HepG2 (cell line): ENCODE measurements around the gene ZFP69. TPM values are rescaled to one million over a fixed set of nuclear protein-coding genes. Genes with fewer than 3 reads are reported as not detected.

Experiments
- ATF7-NPFF ChIP-seq: sonication (generic); formaldehyde crosslinking; IDR thresholded peaks from 2 replicates; pipeline ENCODE4 v1.8.1; 2023; ENCODE audit warnings: mild to moderate bottlenecking, low read depth, missing genetic modification reagents, moderate library complexity
- BHLHE40 ChIP-seq: IDR thresholded peaks from 2 replicates; pipeline ENCODE4 v1.6.1; 2011; ENCODE audit warnings: low read length, improper control_type of control experiment
- CREB1 ChIP-seq, 2 experiments: fragments of 450-650 bp in 1 of 2; IDR thresholded peaks; 2 replicates each; pipeline ENCODE4 v1.6.1; 2016 to 2017; ENCODE audit warnings: control low read depth in 1 of 2, mild to moderate bottlenecking in 1 of 2, missing compliant biosample characterization in 1 of 2, missing genetic modification characterization in 1 of 2
- CREM ChIP-seq, 2 experiments: sonication (generic) in 1 of 2; formaldehyde crosslinking in 1 of 2; IDR thresholded peaks; 2 replicates each; pipeline versions ENCODE4 v1.4.0 to v1.6.1; 2016 to 2020; ENCODE audit warnings: antibody characterized with exemption in 1 of 2, mild to moderate bottlenecking in 1 of 2, missing genetic modification reagents in 1 of 2
- E2F1 ChIP-seq: sonication (generic); formaldehyde crosslinking; IDR thresholded peaks from 2 replicates; pipeline ENCODE4 v1.5.0; 2020; ENCODE audit warnings: missing genetic modification reagents
- GPBP1L1 ChIP-seq: sonication (generic); formaldehyde crosslinking; IDR thresholded peaks from 2 replicates; pipeline ENCODE4 v1.5.0; 2020; ENCODE audit warnings: mild to moderate bottlenecking, missing genetic modification reagents
- GTF2F1 ChIP-seq: fragments of 150-350 bp; IDR thresholded peaks from 2 replicates; pipeline ENCODE4 v1.6.1; 2014; ENCODE audit warnings: low read length
- HMGA1 ChIP-seq: sonication (generic); formaldehyde crosslinking; conservative IDR thresholded peaks from 2 replicates; pipeline ENCODE4 v1.4.0; 2020; ENCODE audit warnings: missing genetic modification reagents
- KLF9 ChIP-seq: IDR thresholded peaks from 2 replicates; pipeline ENCODE4 v1.6.1; 2016; ENCODE audit warnings: low read depth
- MTERF4 ChIP-seq: sonication (generic); formaldehyde crosslinking; IDR thresholded peaks from 2 replicates; pipeline ENCODE4 v1.8.0; 2023; ENCODE audit warnings: mild to moderate bottlenecking, missing genetic modification reagents
- NFAT5 ChIP-seq: sonication (generic); formaldehyde crosslinking; IDR thresholded peaks from 2 replicates; pipeline ENCODE4 v1.4.0; 2020; ENCODE audit warnings: missing genetic modification reagents
- PCBP2 ChIP-seq: fragments of 200-400 bp; formaldehyde crosslinking; optimal IDR thresholded peaks from 2 replicates; pipeline ENCODE3; 2018; ENCODE audit warnings: low read length, low read depth; ENCODE audit not compliant: poor library complexity, severe bottlenecking
- PRPF4 ChIP-seq: fragments of 200-400 bp; formaldehyde crosslinking; IDR thresholded peaks from 2 replicates; pipeline ENCODE4 v1.6.1; 2016; ENCODE audit warnings: low read length, low read depth; ENCODE audit not compliant: poor library complexity, severe bottlenecking
- STAG1 ChIP-seq: sonication (generic); formaldehyde crosslinking; IDR thresholded peaks from 2 replicates; pipeline ENCODE4 v1.4.0; 2020; ENCODE audit warnings: missing genetic modification reagents
- SUZ12 ChIP-seq: fragments of 150-350 bp; IDR thresholded peaks from 2 replicates; pipeline ENCODE4 v1.6.1; 2014; ENCODE audit warnings: low read depth, low read length
- ZBTB21 ChIP-seq: sonication (generic); formaldehyde crosslinking; IDR thresholded peaks from 2 replicates; pipeline ENCODE4 v1.4.0; 2020; ENCODE audit warnings: missing genetic modification reagents
- ZNF24 ChIP-seq: fragments of 450-650 bp; IDR thresholded peaks from 2 replicates; pipeline ENCODE4 v1.6.1; 2017; ENCODE audit warnings: antibody characterized with exemption, mild to moderate bottlenecking
- ZNF260 ChIP-seq: sonication (generic); formaldehyde crosslinking; IDR thresholded peaks from 2 replicates; pipeline ENCODE4 v1.4.0; 2020; ENCODE audit warnings: missing genetic modification reagents, low read depth, mild to moderate bottlenecking, borderline replicate concordance
- ZNF33A ChIP-seq: sonication (generic); formaldehyde crosslinking; IDR thresholded peaks from 2 replicates; pipeline ENCODE4 v1.5.1; 2020; ENCODE audit warnings: missing genetic modification reagents, mild to moderate bottlenecking, moderate library complexity, borderline replicate concordance
- ZNF530 ChIP-seq: sonication (generic); formaldehyde crosslinking; IDR thresholded peaks from 2 replicates; pipeline ENCODE4 v1.5.0; 2020; ENCODE audit warnings: low read depth, mild to moderate bottlenecking, missing genetic modification reagents
- ZNF556 ChIP-seq: sonication (generic); formaldehyde crosslinking; IDR thresholded peaks from 2 replicates; pipeline ENCODE4 v1.4.0; 2020; ENCODE audit warnings: mild to moderate bottlenecking, missing genetic modification reagents, borderline replicate concordance
- ZNF670 ChIP-seq: sonication (generic); formaldehyde crosslinking; IDR thresholded peaks from 2 replicates; pipeline ENCODE4 v1.8.0; 2022; ENCODE audit warnings: mild to moderate bottlenecking, missing genetic modification reagents, borderline replicate concordance
- polyA plus RNA-seq, 8 experiments: library from polyadenylated mRNA; depleted of rRNA in 3 of 8; stranded (reverse) in 7 of 8; unstranded in 1 of 8; fragments of >200 nt; fragmentation: Illumina TruSeq in 4 of 8; extraction: Trizol in 4 of 8; gene quantifications; 2 replicates each; pipeline versions ENCODE4 v1.2.1 to v1.2.3, GENCODE V29; 2011 to 2016; ENCODE audit warnings: low read depth in 4 of 8, missing spikeins in 1 of 8, mixed read lengths in 1 of 8; ENCODE audit not compliant: insufficient read depth in 1 of 8
- total RNA-seq, 5 experiments: library from RNA; depleted of rRNA; stranded (reverse); fragments of >200 nt; fragmentation: Illumina TruSeq; extraction: Trizol; gene quantifications; 2 replicates each; pipeline ENCODE4 v1.2.3, GENCODE V29; 2016; ENCODE audit warnings: low read depth in 1 of 5

ZFP69 gene
- total and polyA plus RNA-seq, 2 of the 13 experiments (the other 11 are each of a cell fraction or from before 2014, with no cell fraction given) = 2.6 to 5.6 TPM

- TF ChIP-seq CREB1 (IDR thresholded peaks at IDR 0.05) (no peak), CREB1 (CRISPR knock-in tag; IDR thresholded peaks at IDR 0.05) (no peak), ZNF556 (CRISPR knock-in tag) (no peak), KLF9 (CRISPR knock-in tag) (no peak), GPBP1L1 (CRISPR knock-in tag) (no peak), GTF2F1 (no peak), NFAT5 (CRISPR knock-in tag) (no peak), ZNF24 (peak; percentile 98), ZBTB21 (CRISPR knock-in tag) (no peak), ZNF530 (no peak), E2F1 (CRISPR knock-in tag) (no peak), BHLHE40 (no peak), ZNF260 (CRISPR knock-in tag) (no peak), ATF7-NPFF (CRISPR knock-in tag) (peak; percentile 71; the same call in 1 of the 2 replicates), STAG1 (CRISPR knock-in tag) (no peak), MTERF4 (CRISPR knock-in tag) (no peak), ZNF33A (CRISPR knock-in tag) (no peak), PCBP2 (no peak), ZNF670 (CRISPR knock-in tag) (no peak), CREM (IDR thresholded peaks at IDR 0.05) (no peak), CREM (CRISPR knock-in tag; IDR thresholded peaks at IDR 0.05) (no peak), SUZ12 (no peak), PRPF4 (no peak), HMGA1 (no peak)
These were observed at the start of gene ZFP69 (continued) for GRCh38 chr1:40476924-40477677.
